SK-N-MC (cell line): ENCODE data around the gene CBX4.

Experiments
- DNase-seq: peaks from one replicate; pipeline ENCODE4 v3.0.0-alpha.2; 2011; ENCODE audit warnings: low read depth, low spot score
- H3K27ac ChIP-seq: fragments of 200-600 bp; sonication (generic); 2 replicates; pipeline ENCODE4 v1.5.1; 2016; ENCODE audit warnings: mixed run types
- H3K36me3 ChIP-seq: fragments of 200-600 bp; sonication (generic); 2 replicates; pipeline ENCODE4 v1.6.1; 2017; ENCODE audit warnings: antibody characterized with exemption, low read length, mixed read lengths; ENCODE audit not compliant: insufficient read depth
- H3K4me3 ChIP-seq: fragments of 200-600 bp; sonication (generic); 2 replicates; pipeline ENCODE4 v1.5.1; 2016
- H3K9ac ChIP-seq: fragments of 200-600 bp; sonication (generic); 2 replicates; pipeline ENCODE4 v1.8.0; 2017; ENCODE audit warnings: mixed run types, mixed read lengths; ENCODE audit not compliant: insufficient read length
- H3K9me3 ChIP-seq: fragments of 200-600 bp; sonication (generic); 2 replicates; pipeline ENCODE4 v1.6.1; 2017; ENCODE audit warnings: low read depth, mild to moderate bottlenecking, antibody characterized with exemption, low read length, moderate library complexity, mixed read lengths
- EZH2 ChIP-seq: fragments of 200-600 bp; sonication (generic); IDR thresholded peaks from one replicate; pipeline ENCODE4 v1.6.1; 2017; ENCODE audit warnings: antibody characterized with exemption
- FOXP2 ChIP-seq: optimal IDR thresholded peaks from 2 replicates; pipeline ENCODE3; 2011; ENCODE audit warnings: mild to moderate bottlenecking, moderate library complexity; ENCODE audit not compliant: insufficient read depth; ENCODE audit errors: extremely low read length, control extremely low read depth
- POLR2AphosphoS5 ChIP-seq: IDR thresholded peaks from 2 replicates; pipeline ENCODE4 v1.6.1; 2012; ENCODE audit warnings: mild to moderate bottlenecking, low read depth, low read length, borderline replicate concordance

Gene CBX4

GRCh38 chr17:79873583-79873982, 34.3 kb upstream of the CBX4 start:
- H3K36me3 ChIP-seq, result no peaks in the 10 kb centered on the region
- no peak for TF ChIP-seq FOXP2
- TF ChIP-seq EZH2, result no peak
- no peak for TF ChIP-seq POLR2AphosphoS5
- H3K9ac ChIP-seq, result no peak overlapping the region
- no peaks in the 10 kb centered on the region for H3K9me3 ChIP-seq
- no peak overlapping the region for H3K27ac ChIP-seq
- H3K4me3 ChIP-seq, result no peak overlapping the region
- DNase-seq, result no peak

- DNase-seq, result no peak
- Histone ChIP-seq H3K9me3 (no peaks in the 10 kb centered on the region), H3K4me3 (no peak overlapping the region), H3K36me3 (no peaks in the 10 kb centered on the region), H3K27ac (no peak overlapping the region), H3K9ac (no peak overlapping the region)
- TF ChIP-seq POLR2AphosphoS5 (no peak), FOXP2 (no peak), EZH2 (no peak)
Observed at GRCh38 chr17:79872762-79873161, 33.5 kb upstream of the CBX4 start.

- no peak for TF ChIP-seq POLR2AphosphoS5
- no peak for TF ChIP-seq FOXP2
- no peak for TF ChIP-seq EZH2
Observed at GRCh38 chr17:79871131-79871530, 31.9 kb upstream of the CBX4 start.

DNA sequence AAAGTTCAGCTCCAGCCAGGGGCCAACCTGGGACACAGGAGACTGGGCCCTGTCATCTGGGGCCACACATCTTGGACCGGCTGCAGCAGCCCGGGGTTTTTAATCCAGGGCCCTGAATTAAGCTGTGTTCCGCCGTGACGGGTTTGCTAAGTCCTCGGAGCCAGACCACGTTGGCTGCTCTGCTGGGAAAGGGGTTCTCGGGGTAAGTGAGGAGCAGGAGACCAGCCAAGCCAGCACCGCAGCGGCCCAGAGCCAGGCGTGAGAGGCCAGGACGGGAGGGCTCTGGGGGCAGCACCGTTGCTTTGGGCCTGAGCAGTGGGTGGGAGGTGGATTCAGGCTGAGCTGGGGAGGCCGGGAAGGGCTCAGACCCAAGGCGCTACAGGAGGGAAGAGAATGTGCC, 31.3 kb upstream of the CBX4 start:
- no peak overlapping the region for H3K9ac ChIP-seq
- TF ChIP-seq FOXP2, result no peak
- TF ChIP-seq EZH2, result no peak
- no peak for TF ChIP-seq POLR2AphosphoS5
- DNase-seq, result no peak
- H3K9me3 ChIP-seq, result no peaks in the 10 kb centered on the region
- no peak overlapping the region for H3K27ac ChIP-seq
- H3K36me3 ChIP-seq, result no peaks in the 10 kb centered on the region
- H3K4me3 ChIP-seq, result no peak overlapping the region

More at GRCh38 chr17:79871131-79871530, 31.9 kb upstream of the CBX4 start:
- no peak overlapping the region for H3K9ac ChIP-seq
- H3K27ac ChIP-seq, result no peak overlapping the region
- no peaks in the 10 kb centered on the region for H3K36me3 ChIP-seq
- no peaks in the 10 kb centered on the region for H3K9me3 ChIP-seq
- no peak for DNase-seq
- H3K4me3 ChIP-seq, result no peak overlapping the region

- Histone ChIP-seq H3K9me3 (no peaks in the 10 kb centered on the region), H3K9ac (no peak overlapping the region), H3K27ac (no peak overlapping the region), H3K36me3 (no peaks in the 10 kb centered on the region), H3K4me3 (no peak overlapping the region)
- no peak for DNase-seq
- TF ChIP-seq FOXP2 (no peak), POLR2AphosphoS5 (no peak)
Observed at GRCh38 chr17:79866791-79867518, 27.7 kb upstream of the CBX4 start.

- TF ChIP-seq EZH2 (no peak), FOXP2 (no peak), POLR2AphosphoS5 (no peak)
- Histone ChIP-seq H3K9ac (no peak overlapping the region), H3K9me3 (no peaks in the 10 kb centered on the region), H3K27ac (no peak overlapping the region), H3K36me3 (no peaks in the 10 kb centered on the region), H3K4me3 (no peak overlapping the region)
- DNase-seq, result no peak
Observed at GRCh38 chr17:79865351-79866210, 26.3 kb upstream of the CBX4 start.

- Histone ChIP-seq H3K27ac (no peak overlapping the region), H3K36me3 (no peaks in the 10 kb centered on the region)
- TF ChIP-seq FOXP2, result no peak
- no peak for TF ChIP-seq EZH2
- TF ChIP-seq POLR2AphosphoS5, result no peak
Observed at GRCh38 chr17:79864617-79865250, 25.5 kb upstream of the CBX4 start.

DNA sequence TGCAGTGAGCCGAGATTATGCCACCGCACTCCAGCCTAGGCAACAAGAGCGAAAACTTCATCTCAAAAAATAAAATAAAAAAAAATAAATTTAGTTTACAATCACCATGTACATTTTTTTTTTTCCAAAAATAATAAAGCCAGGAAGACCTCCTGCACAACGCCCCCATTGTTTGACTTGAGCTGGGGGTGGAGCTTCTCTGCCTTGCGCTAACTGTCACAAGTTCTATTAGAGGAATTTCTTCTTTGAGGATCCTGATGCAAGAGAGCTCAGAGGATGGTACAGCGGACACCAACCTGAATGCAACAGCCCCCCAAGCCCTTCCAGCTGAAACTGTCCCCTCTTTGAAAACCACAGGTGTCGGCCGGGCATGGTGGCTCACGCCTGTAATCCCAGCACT, 24.9 kb upstream of the CBX4 start:
- no peak for DNase-seq
- no peaks in the 10 kb centered on the region for H3K9me3 ChIP-seq
- no peak overlapping the region for H3K27ac ChIP-seq
- no peaks in the 10 kb centered on the region for H3K36me3 ChIP-seq
- H3K9ac ChIP-seq, result no peak overlapping the region
- TF ChIP-seq FOXP2, result no peak
- TF ChIP-seq POLR2AphosphoS5, result no peak
- TF ChIP-seq EZH2, result no peak
- H3K4me3 ChIP-seq, result no peak overlapping the region

More at GRCh38 chr17:79864617-79865250, 25.5 kb upstream of the CBX4 start:
- Histone ChIP-seq H3K9ac (no peak overlapping the region), H3K4me3 (no peak overlapping the region), H3K9me3 (no peaks in the 10 kb centered on the region)
- DNase-seq, result no peak
